ENCODE data around the gene NPAS3.

Gene NPAS3

DNA sequence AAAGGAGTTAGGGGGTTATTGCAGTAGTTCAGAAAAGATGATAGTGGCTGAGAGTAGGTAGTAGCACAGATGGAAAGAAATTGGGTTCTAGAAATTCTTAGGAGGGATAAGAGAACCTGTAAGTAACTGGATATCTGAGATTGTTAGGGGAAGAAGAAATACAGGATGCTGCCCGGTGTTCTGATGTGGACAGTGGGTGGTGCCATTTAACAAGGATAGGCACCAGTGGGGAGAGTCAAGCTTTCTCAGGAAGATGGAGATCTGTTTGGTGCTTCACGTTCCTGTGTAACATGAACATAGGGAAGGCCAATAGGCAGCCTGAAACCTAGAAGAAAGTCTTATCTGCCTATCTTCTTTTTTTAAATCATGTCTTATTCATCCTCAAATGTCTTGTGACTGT, 245.9 kb downstream of the NPAS3 start:
- peak; percentile 14 for DNase-seq (ENCODE audit: low read depth)
- TF ChIP-seq, protein P1, sequence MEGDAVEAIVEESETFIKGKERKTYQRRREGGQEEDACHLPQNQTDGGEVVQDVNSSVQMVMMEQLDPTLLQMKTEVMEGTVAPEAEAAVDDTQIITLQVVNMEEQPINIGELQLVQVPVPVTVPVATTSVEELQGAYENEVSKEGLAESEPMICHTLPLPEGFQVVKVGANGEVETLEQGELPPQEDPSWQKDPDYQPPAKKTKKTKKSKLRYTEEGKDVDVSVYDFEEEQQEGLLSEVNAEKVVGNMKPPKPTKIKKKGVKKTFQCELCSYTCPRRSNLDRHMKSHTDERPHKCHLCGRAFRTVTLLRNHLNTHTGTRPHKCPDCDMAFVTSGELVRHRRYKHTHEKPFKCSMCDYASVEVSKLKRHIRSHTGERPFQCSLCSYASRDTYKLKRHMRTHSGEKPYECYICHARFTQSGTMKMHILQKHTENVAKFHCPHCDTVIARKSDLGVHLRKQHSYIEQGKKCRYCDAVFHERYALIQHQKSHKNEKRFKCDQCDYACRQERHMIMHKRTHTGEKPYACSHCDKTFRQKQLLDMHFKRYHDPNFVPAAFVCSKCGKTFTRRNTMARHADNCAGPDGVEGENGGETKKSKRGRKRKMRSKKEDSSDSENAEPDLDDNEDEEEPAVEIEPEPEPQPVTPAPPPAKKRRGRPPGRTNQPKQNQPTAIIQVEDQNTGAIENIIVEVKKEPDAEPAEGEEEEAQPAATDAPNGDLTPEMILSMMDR (IDR thresholded peaks at IDR 0.05; ENCODE audit: insufficient read depth, low read depth, low read length, missing control alignments): no peak
- H3K4me3 ChIP-seq (ENCODE audit: low read length): no peak overlapping the region

DNA sequence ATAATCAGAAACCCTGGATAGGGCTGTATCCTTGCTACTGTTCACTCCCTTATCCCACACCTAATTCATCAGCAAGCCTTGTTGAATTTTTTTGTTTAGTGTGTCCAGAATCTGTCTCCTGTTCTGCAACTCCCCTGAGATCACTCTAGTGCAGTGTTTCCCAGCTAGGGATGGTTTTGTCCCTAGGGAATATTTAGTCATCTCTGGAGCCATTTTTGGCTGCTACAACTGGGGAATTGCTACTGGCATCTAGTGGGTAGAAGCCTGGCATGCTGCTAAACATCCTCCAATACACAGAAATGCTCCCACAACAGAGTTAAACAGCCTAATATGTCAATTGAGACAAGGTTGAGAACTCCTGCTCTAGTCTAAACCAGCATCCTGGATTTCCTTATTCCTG, 248.0 kb downstream of the NPAS3 start:
- TF ChIP-seq, protein P1 (IDR thresholded peaks at IDR 0.05; ENCODE audit: insufficient read depth, low read depth, low read length, missing control alignments): no peak
- no peak overlapping the region for H3K4me3 ChIP-seq (ENCODE audit: low read length)
- DNase-seq (ENCODE audit: low read depth): no peak

DNA sequence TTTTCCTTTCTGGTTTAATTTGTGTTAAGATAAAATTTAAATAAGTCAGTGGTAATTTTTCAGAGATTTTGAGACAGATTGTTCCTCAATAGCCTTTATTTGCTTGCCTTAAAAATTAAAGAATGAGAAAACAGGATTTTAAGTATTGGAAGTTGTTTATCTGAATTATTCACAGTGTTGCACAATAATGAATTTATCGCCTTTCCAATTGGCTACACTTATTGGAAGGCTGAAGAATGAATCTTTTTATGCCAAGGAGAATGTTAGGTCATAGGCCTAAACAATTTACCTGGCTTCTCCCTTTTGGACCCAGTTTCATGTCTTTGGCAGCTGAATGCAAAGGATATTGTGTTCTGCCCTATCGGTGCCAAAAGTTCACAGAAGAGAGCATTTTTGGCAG, 250.2 kb downstream of the NPAS3 start:
- DNase-seq (ENCODE audit: low read depth): no peak
- TF ChIP-seq, protein P1 (IDR thresholded peaks at IDR 0.05; ENCODE audit: insufficient read depth, low read depth, low read length, missing control alignments): no peak
- no peak overlapping the region for H3K4me3 ChIP-seq (ENCODE audit: low read length)

DNA sequence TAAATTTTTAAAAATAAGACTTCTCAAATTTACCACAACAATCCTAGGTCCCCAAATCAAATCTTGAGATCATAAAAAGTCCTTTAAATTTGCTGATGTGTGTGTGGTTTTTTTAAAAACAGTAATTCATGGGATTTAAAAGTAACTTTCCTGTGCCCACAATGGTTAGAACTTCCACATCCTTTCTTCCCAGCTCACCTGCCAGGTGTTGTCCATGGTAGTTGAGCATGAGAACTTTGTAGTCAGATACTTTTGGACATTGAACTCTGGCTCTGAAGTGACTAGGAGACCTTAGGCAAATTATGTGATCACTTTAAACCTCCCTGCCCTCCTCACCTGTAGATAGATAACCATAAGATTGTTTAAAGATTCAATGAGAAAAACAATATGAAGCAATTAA, 253.2 kb downstream of the NPAS3 start:
- TF ChIP-seq, protein P1 (IDR thresholded peaks at IDR 0.05; ENCODE audit: insufficient read depth, low read depth, low read length, missing control alignments): no peak
- no peak overlapping the region for H3K4me3 ChIP-seq (ENCODE audit: low read length)
- no peak for DNase-seq (ENCODE audit: low read depth)

DNA sequence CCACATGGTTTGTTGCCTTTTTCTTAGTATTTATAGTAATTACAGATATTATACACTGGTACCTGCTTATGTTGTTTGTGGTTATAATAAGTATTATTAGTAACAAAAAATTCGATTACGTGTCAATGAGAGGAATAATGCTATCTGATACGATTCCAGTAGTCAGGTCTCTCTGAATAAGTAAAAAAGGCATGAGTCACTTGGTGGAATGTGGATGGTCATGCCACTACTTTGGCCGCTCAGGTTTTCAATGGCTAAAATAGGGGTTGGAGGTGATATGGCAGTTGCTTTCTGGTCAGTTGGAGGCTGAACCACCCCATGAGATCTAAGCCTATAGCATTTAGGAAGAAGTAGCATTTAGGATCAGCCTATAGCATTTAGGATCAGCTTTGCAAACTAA, 255.9 kb downstream of the NPAS3 start:
- no peak overlapping the region for H3K4me3 ChIP-seq (ENCODE audit: low read length)
- no peak for DNase-seq (ENCODE audit: low read depth)
- TF ChIP-seq, protein P1 (IDR thresholded peaks at IDR 0.05; ENCODE audit: insufficient read depth, low read depth, low read length, missing control alignments): no peak

DNA sequence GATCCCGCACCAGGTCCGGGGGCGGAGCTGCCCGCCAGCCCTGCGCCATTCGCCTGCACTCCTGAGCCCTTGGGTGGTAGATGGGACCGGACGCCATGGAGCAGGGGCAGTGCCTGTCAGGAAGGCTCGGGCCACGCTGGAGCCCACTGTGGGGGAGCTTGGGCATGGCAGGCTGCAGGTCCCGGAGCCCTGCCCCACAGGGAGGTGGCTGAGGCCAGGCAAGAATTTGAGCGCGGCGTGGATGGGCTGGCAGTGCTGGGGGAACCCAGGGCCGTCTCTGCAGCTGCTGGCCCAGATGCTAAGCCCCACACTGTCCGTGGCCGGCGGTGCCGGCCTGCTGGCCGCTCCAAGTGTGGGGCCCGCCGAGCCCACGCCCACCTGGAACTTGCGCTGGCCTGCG, 260.0 kb downstream of the NPAS3 start:
- no peak for DNase-seq (ENCODE audit: low read depth)
- TF ChIP-seq, protein P1 (IDR thresholded peaks at IDR 0.05; ENCODE audit: insufficient read depth, low read depth, low read length, missing control alignments): no peak
- no peak overlapping the region for H3K4me3 ChIP-seq (ENCODE audit: low read length)

DNA sequence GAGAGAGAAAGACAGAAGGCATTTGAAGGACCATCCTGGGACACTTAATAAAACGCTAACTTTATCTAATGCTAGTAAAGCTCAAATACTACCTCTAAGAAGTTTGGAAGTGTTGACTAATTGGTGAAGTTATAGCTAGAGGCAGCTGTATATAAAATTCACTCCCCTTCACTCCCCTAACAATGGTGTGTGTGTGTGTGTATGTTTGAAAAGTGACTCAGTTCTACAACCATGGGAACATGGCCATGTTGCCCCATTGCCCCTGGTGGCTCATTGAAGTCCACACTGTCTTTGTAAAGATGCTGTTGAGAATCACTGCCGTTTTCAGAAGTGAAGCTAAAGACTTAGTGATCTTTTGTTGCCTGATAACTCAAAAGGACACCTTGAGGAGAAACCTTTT, 262.4 kb downstream of the NPAS3 start:
- TF ChIP-seq, protein P1 (IDR thresholded peaks at IDR 0.05; ENCODE audit: insufficient read depth, low read depth, low read length, missing control alignments): no peak
- no peak for DNase-seq (ENCODE audit: low read depth)
- H3K4me3 ChIP-seq (ENCODE audit: low read length): no peak overlapping the region

Measured in epithelial cell of esophagus (primary cell).